Subcutaneous adipose tissue (tissue), 4 donors: ENCODE measurements around the gene NR3C2. TPM values are rescaled to one million over a fixed set of nuclear protein-coding genes. Genes with fewer than 3 reads are reported as not detected.

Experiments
- CTCF ChIP-seq: fragments of 450-650 bp; IDR thresholded peaks from one replicate; pipeline ENCODE4 v1.5.1; 2016; ENCODE audit warnings: low read depth, mild to moderate bottlenecking, control low read depth, antibody characterized with exemption, moderate library complexity
- total RNA-seq, 4 donors: library from RNA; depleted of rRNA; stranded (reverse); fragments of >200 nt; gene quantifications; one replicate each; pipeline ENCODE4 v1.1.0, GENCODE V29; 2016

Gene NR3C2
- total RNA-seq, 4 donors from 2014 or later, result 7.5 to 17.0 (median 8.9) TPM

- no peak for TF ChIP-seq CTCF
Measured at GRCh38 chr4:148415500-148415899, 26.7 kb downstream of the NR3C2 start.

GRCh38 chr4:148412460-148412994 is 29.7 kb downstream of the NR3C2 start:
- TF ChIP-seq CTCF, result no peak

GRCh38 chr4:148405161-148405893 is 36.9 kb downstream of the NR3C2 start:
- TF ChIP-seq CTCF, result no peak

GRCh38 chr4:148398988-148399387 is 43.2 kb downstream of the NR3C2 start:
- no peak for TF ChIP-seq CTCF

- no peak for TF ChIP-seq CTCF
Measured at GRCh38 chr4:148397771-148398170, 44.4 kb downstream of the NR3C2 start.

- no peak for TF ChIP-seq CTCF
Measured at GRCh38 chr4:148396986-148397673, 45.1 kb downstream of the NR3C2 start.

- no peak for TF ChIP-seq CTCF
Measured at GRCh38 chr4:148395771-148396170, 46.4 kb downstream of the NR3C2 start.
